Mesodermal cell (in vitro differentiated cells): ENCODE measurements around the gene IFI27.

Experiments used
- H3K27ac ChIP-seq: 2 replicates; pipeline ENCODE4 v1.7.0; 2013; ENCODE audit warnings: mild to moderate bottlenecking, low read depth, low read length, moderate library complexity; ENCODE audit not compliant: severe bottlenecking
- H3K36me3 ChIP-seq: 2 replicates; pipeline ENCODE4 v1.7.1; 2013; ENCODE audit warnings: mild to moderate bottlenecking, low read length, moderate library complexity; ENCODE audit not compliant: control insufficient read depth, insufficient read depth
- H3K4me1 ChIP-seq: one replicate; pipeline ENCODE4 v1.7.1; 2013; ENCODE audit warnings: mild to moderate bottlenecking, low read length; ENCODE audit not compliant: insufficient read depth, control insufficient read depth, poor library complexity, severe bottlenecking
- H3K4me3 ChIP-seq: 2 replicates; pipeline ENCODE4 v1.7.0; 2013; ENCODE audit warnings: low read length, control low read depth, mild to moderate bottlenecking; ENCODE audit not compliant: insufficient read depth, poor library complexity, severe bottlenecking; ENCODE audit errors: extremely low read depth
- H3K9me3 ChIP-seq: 2 replicates; pipeline ENCODE4 v1.7.1; 2013; ENCODE audit warnings: mild to moderate bottlenecking, low read length, moderate library complexity; ENCODE audit not compliant: control insufficient read depth
- WGBS, 2 experiments: methylation state at CpG; one replicate each; pipeline ENCODE4 v1.1.5; 2013; ENCODE audit warnings: missing lambda C conversion rate in 2 of 2; ENCODE audit not compliant: insufficient coverage in 2 of 2; 5-methylcytosine and 5-hydroxymethylcytosine counted together

The IFI27 gene

GRCh38 chr14:94080621-94081385 is 29.7 kb upstream of the IFI27 start, which contains the start of the genes DDX24 and IFI27L1:
Gene DDX24, minus strand, starts transcription at chr14:94081202. Its CDS starts 1,460 bp downstream, at chr14:94079742.
Gene IFI27L1, plus strand, starts transcription at chr14:94081310. Its CDS starts 15,628 bp downstream, at chr14:94096938.
- H3K27ac ChIP-seq: peak within 1 kb of the TSS; percentile 87
- peaks cover 4% of the 10 kb centered on the region for H3K4me1 ChIP-seq
- WGBS, 2 experiments: 0% methylated on average over 64 to 68 of the region's 77 CpGs

GRCh38 chr14:94081386-94081820 is 29.1 kb upstream of the IFI27 start:
- peaks cover 44% of the 10 kb centered on the region for H3K36me3 ChIP-seq
- H3K9me3 ChIP-seq: peaks cover 9% of the 10 kb centered on the region
- WGBS, 2 experiments: 6 to 7% methylated on average over 12 to 17 of the region's 19 CpGs
- peaks cover 4% of the 10 kb centered on the region for H3K4me1 ChIP-seq
- peak overlapping the region; percentile 96 for H3K4me3 ChIP-seq
- peak overlapping the region; percentile 87 for H3K27ac ChIP-seq

More at GRCh38 chr14:94080621-94081385, 29.7 kb upstream of the IFI27 start, which contains the start of the genes DDX24 and IFI27L1:
- Histone ChIP-seq H3K9me3 (peaks cover 9% of the 10 kb centered on the region), H3K36me3 (peaks cover 50% of the 10 kb centered on the region), H3K4me3 (peak within 1 kb of the TSS; percentile 96)

- WGBS, 2 experiments: 73 to 82% methylated on average over 3 to 4 of the region's 4 CpGs
- H3K9me3 ChIP-seq: peaks cover 4% of the 10 kb centered on the region
Observed at GRCh38 chr14:94087891-94088290, 22.6 kb upstream of the IFI27 start.

GRCh38 chr14:94088516-94088915 is 22.0 kb upstream of the IFI27 start:
- Histone ChIP-seq H3K4me3 (no peak overlapping the region), H3K4me1 (peaks cover 2% of the 10 kb centered on the region), H3K36me3 (peaks cover 4% of the 10 kb centered on the region), H3K27ac (peak overlapping the region; percentile 18), H3K9me3 (no peaks in the 10 kb centered on the region)
- 100% methylated on average over 1 of the region's 5 CpGs; no CpG with 5 or more reads in 1 of the 2 experiments for WGBS, 2 experiments

More at GRCh38 chr14:94087891-94088290, 22.6 kb upstream of the IFI27 start:
- Histone ChIP-seq H3K27ac (no peak overlapping the region), H3K4me3 (no peak overlapping the region), H3K36me3 (peaks cover 4% of the 10 kb centered on the region), H3K4me1 (peaks cover 2% of the 10 kb centered on the region)

- no peak overlapping the region for H3K4me3 ChIP-seq
- no peak overlapping the region for H3K27ac ChIP-seq
- H3K9me3 ChIP-seq: no peaks in the 10 kb centered on the region
- peaks cover 2% of the 10 kb centered on the region for H3K4me1 ChIP-seq
- H3K36me3 ChIP-seq: peaks cover 4% of the 10 kb centered on the region
- 92 to 95% methylated on average over 3 of the region's 4 CpGs for WGBS, 2 experiments
Observed at GRCh38 chr14:94089479-94089878, 21.1 kb upstream of the IFI27 start.

GRCh38 chr14:94093418-94093817 is 17.1 kb upstream of the IFI27 start:
- WGBS, 2 experiments: no CpG with 5 or more reads among the region's 2 CpGs
- no peak overlapping the region for H3K4me3 ChIP-seq
- H3K36me3 ChIP-seq: peaks cover 6% of the 10 kb centered on the region
- no peaks in the 10 kb centered on the region for H3K9me3 ChIP-seq
- H3K4me1 ChIP-seq: no peaks in the 10 kb centered on the region
- no peak overlapping the region for H3K27ac ChIP-seq

GRCh38 chr14:94097091-94097490 is 13.4 kb upstream of the IFI27 start:
- WGBS, 2 experiments: 93 to 94% methylated on average over 4 of the region's 4 CpGs
- Histone ChIP-seq H3K4me3 (no peak overlapping the region), H3K27ac (no peak overlapping the region), H3K4me1 (peaks cover 19% of the 10 kb centered on the region), H3K36me3 (peaks cover 14% of the 10 kb centered on the region), H3K9me3 (no peaks in the 10 kb centered on the region)

GRCh38 chr14:94098326-94098992 is 12.1 kb upstream of the IFI27 start:
- H3K4me3 ChIP-seq: no peak overlapping the region
- no peaks in the 10 kb centered on the region for H3K9me3 ChIP-seq
- H3K27ac ChIP-seq: no peak overlapping the region
- 92 to 98% methylated on average over 7 to 9 of the region's 10 CpGs for WGBS, 2 experiments
- peaks cover 14% of the 10 kb centered on the region for H3K36me3 ChIP-seq
- peaks cover 19% of the 10 kb centered on the region for H3K4me1 ChIP-seq

- Histone ChIP-seq H3K4me3 (no peak overlapping the region), H3K9me3 (no peaks in the 10 kb centered on the region), H3K27ac (no peak overlapping the region), H3K4me1 (peaks cover 19% of the 10 kb centered on the region), H3K36me3 (peaks cover 14% of the 10 kb centered on the region)
- 90 to 95% methylated on average over 5 to 6 of the region's 6 CpGs for WGBS, 2 experiments
Observed at GRCh38 chr14:94099006-94099405, 11.5 kb upstream of the IFI27 start.

- WGBS, 2 experiments: no CpG with 5 or more reads among the region's 4 CpGs
- peak overlapping the region; percentile 67 for H3K27ac ChIP-seq
- H3K36me3 ChIP-seq: peaks cover 14% of the 10 kb centered on the region
- H3K4me3 ChIP-seq: no peak overlapping the region
- H3K9me3 ChIP-seq: no peaks in the 10 kb centered on the region
- peaks cover 19% of the 10 kb centered on the region for H3K4me1 ChIP-seq
Observed at GRCh38 chr14:94100847-94101246, 9.7 kb upstream of the IFI27 start.
